Measurements from ENCODE around the gene ADGRG7. TPM values are rescaled to one million over a fixed set of nuclear protein-coding genes. Genes with fewer than 3 reads are reported as not detected.
A peak's percentile ranks its signal among the peaks of the same experiment; 100 is the strongest.
"Not testable (repeated sequence)": the region's sequence is repeated elsewhere in the genome, so short reads cannot be mapped to it uniquely, and the experiment has no call there.

ADGRG7 gene
- total RNA-seq, 2 experiments from 2014 or later: 26.5 to 27.0 TPM

DNA sequence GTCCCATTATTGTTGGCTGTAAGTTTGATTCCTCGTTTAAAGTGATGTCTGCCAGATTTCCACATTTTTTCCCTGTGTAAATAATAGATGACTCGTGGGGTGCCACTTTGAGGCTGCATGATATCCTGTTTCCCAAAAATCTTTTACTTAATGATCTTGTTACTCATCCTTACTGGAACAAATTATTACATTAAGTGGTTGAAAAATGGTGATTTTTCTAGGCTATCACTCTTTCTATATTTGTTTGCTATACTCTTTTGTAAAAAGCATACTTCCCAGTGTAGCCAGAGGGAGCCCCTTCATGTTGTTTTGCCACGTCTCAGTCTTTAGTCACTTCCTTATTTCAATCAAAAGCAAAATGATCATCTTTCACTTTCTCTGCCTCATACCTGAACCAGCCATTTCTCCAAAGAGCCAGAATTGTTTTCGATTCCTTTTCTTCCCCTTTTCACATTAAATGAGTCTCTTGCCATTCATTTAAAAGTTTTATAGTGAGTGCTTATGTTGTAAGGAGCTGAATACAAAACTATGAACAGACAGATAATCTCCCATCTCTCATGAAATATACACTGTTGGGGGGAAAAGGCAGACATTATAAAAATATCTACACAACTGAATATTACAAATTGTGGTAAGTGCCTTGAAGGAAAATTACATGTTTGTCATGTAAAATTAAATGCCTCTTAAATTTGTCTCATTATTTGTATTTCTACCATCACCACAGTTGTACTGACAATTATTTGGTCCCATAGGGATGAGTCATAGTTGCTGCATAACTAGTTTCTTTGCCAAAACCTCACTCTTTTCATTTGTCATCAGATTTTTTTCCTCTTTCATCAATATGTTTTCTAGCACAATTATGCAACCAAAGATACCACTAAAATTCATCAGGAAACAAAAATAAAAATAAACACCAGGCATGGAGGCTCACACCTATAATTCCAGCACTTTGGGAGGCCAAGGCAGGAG is 41.5 kb downstream of the ADGRG7 start:
- Mint-ChIP-seq H3K27ac (peak overlapping the region; percentile 85), H3K27me3 (ENCODE audit: low read depth) (no peaks in the 10 kb centered on the region), H3K9me3 (ENCODE audit: insufficient read depth) (no peaks in the 10 kb centered on the region), H3K36me3 (ENCODE audit: low read depth) (peaks cover 26% of the 10 kb centered on the region), H3K4me3 (peak overlapping the region; percentile 54), H3K4me1 (ENCODE audit: low read depth) (peaks cover 15% of the 10 kb centered on the region)
- peak; percentile 65 for DNase-seq
- POLR2A ChIA-PET: interaction anchor here (1.0 to 3.5 kb wide), 2 partner anchors 16 to 59 kb away, joined by 4 to 13 read pairs; partner anchors contain the start of gene TFG
- peak; percentile 92 for ATAC-seq
- CTCF ChIA-PET: interaction anchor here (0.7 to 4.7 kb wide), 13 partner anchors 10 to 188 kb away, joined by 3 to 48 read pairs (median 4); partner anchors contain the start of gene TFG

DNA sequence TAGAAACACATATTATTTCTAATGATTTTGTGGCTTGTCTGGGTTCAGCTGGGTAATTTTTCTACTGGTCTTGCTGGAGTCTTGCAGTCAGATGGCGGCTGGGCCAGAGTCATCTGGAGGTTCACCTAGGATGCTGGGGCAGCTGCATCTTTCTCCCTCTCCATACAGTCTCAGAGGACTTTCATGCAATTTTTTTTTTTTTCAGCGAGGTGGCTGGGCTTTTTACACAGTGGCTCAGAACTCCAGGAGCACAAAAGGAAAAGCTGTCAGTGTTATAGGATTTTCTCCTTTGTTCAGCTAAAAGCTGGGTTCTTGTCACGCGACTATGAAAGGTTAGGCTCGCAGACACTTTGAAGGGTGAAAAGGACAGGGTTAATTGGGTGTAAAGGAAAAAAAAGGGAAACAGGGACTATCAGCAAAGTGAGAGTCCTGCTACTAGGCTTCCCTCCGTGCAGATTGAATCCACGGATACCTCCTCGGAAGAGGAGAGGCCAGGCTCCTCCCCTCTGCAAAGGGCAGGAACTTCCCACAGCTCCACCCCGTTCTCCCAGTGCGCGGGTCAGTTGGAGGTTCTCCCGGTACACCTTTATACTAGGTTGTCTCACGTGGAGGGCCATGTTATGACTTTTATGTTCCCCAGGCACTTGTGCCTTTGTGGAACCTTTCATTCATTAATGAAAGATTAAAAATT is 44.3 kb downstream of the ADGRG7 start:
- Mint-ChIP-seq H3K27ac (no peak overlapping the region), H3K9me3 (ENCODE audit: insufficient read depth) (no peaks in the 10 kb centered on the region), H3K4me3 (no peak overlapping the region), H3K4me1 (ENCODE audit: low read depth) (peaks cover 15% of the 10 kb centered on the region), H3K27me3 (ENCODE audit: low read depth) (no peaks in the 10 kb centered on the region), H3K36me3 (ENCODE audit: low read depth) (peaks cover 44% of the 10 kb centered on the region)
- no peak for DNase-seq
- ChIA-PET CTCF (interaction anchor here (0.6 to 3.2 kb wide), 6 partner anchors 11 to 202 kb away, joined by 3 to 14 read pairs (median 4); no protein-coding TSS in a partner anchor), POLR2A (interaction anchor here (3.0 kb wide), 1 partner anchor 56 kb away, joined by 19 read pairs; the partner anchor contains the start of gene TFG)
- no peak for ATAC-seq

DNA sequence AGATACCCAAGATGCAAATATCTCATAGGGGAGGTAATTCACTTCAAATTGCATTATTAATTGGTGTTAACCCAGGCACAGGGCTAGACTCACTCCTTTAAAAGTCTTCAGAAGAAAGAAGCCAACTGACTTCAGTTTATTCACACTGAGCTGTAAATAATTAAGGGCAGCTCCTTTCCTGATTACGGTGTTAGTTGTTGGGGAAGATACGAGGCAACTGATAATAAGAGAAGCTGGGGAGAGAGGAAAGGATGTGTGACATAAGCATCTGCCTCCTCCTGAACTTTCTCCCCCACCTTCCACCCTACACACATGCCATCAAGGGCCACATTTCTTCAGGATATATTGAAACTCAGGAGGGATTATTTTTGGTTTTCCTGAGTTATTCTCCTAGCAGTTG is 47.5 kb downstream of the ADGRG7 start:
- H3K4me3 Mint-ChIP-seq: no peak overlapping the region
- DNase-seq (no peak), ATAC-seq (no peak)
- ChIA-PET CTCF (interaction anchor here (1.3 to 2.5 kb wide), 3 partner anchors 9 to 53 kb away, joined by 4 to 8 read pairs (median 4); no protein-coding TSS in a partner anchor), POLR2A (no interaction called here)
- peaks cover 42% of the 10 kb centered on the region for H3K36me3 Mint-ChIP-seq (ENCODE audit: low read depth)
- H3K9me3 Mint-ChIP-seq (ENCODE audit: insufficient read depth): no peaks in the 10 kb centered on the region
- H3K4me1 Mint-ChIP-seq (ENCODE audit: low read depth): no peaks in the 10 kb centered on the region
- no peaks in the 10 kb centered on the region for H3K27me3 Mint-ChIP-seq (ENCODE audit: low read depth)
- H3K27ac Mint-ChIP-seq: no peak overlapping the region

DNA sequence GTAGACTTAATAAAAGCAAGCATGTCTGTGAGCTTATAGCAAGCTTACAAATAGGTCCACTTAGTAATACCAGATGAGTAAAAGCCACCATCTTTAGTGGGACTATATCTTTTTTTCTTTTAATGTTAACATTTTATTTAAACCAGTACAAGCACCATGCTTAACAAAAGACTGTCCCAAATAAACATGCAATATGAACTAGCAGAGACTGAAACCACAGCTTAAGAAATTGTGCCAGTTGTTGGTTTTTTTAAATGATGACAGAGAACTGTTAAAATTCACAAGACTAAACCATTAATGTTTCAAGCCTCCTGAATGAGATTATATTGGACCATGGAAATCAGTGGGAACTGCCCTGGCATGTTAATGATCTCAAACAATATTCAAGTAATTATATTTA is 51.9 kb downstream of the ADGRG7 start:
- DNase-seq; H3K27ac Mint-ChIP-seq; H3K27me3 Mint-ChIP-seq (ENCODE audit: low read depth); H3K9me3 Mint-ChIP-seq (ENCODE audit: insufficient read depth); ATAC-seq; H3K4me3 Mint-ChIP-seq: not testable (repeated sequence)
- POLR2A ChIA-PET: interaction anchor here (0.6 kb wide), 1 partner anchor 48 kb away, joined by 3 read pairs; the partner anchor contains the start of gene TFG
- peaks cover 65% of the 10 kb centered on the region for H3K36me3 Mint-ChIP-seq (ENCODE audit: low read depth)
- CTCF ChIA-PET: interaction anchor here (1.5 to 2.0 kb wide), 4 partner anchors 10 to 198 kb away, joined by 4 to 8 read pairs (median 6); no protein-coding TSS in a partner anchor
- H3K4me1 Mint-ChIP-seq (ENCODE audit: low read depth): peaks cover 32% of the 10 kb centered on the region

DNA sequence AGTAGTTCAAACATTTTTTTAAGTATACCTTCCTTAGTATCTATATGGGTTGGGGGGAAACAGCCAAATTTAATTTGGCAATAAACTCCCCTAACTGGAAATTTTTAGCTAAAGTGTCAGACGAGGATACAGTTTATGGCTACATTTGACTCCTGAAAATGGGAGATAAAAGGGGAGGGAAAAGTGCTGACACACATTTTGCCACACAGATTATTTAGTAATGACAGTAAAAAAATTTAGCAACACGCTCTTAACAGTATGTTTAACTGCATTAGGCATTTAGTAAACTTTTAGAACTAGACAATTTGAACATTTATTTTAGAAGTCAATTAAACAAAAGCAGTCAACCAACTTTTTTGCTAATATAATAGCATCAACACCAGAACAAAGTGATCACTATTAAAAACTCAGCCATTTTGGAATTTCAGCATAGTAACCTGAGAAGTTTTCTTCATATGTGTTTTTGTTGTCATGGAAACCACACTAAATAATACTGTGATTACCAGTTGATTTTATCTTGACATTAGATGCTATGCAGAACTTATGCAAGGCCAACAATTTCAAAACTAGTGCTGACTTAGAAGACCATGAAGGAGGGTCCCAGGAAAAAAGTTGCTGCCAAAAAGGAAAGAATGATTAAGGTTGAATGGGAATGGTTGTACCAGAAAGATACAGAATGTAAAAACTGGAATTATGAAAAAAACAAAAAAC is 52.9 kb downstream of the ADGRG7 start:
- no peaks in the 10 kb centered on the region for H3K9me3 Mint-ChIP-seq (ENCODE audit: insufficient read depth)
- ATAC-seq: peak; percentile 12
- ChIA-PET CTCF (interaction anchor here (0.9 to 1.5 kb wide), 2 partner anchors 48 to 199 kb away, joined by 3 to 6 read pairs; no protein-coding TSS in a partner anchor), POLR2A (no interaction called here)
- H3K27ac Mint-ChIP-seq: peak overlapping the region; percentile 10
- H3K4me1 Mint-ChIP-seq (ENCODE audit: low read depth): peaks cover 32% of the 10 kb centered on the region
- peaks cover 63% of the 10 kb centered on the region for H3K36me3 Mint-ChIP-seq (ENCODE audit: low read depth)
- H3K4me3 Mint-ChIP-seq: no peak overlapping the region
- no peak for DNase-seq
- no peaks in the 10 kb centered on the region for H3K27me3 Mint-ChIP-seq (ENCODE audit: low read depth)

DNA sequence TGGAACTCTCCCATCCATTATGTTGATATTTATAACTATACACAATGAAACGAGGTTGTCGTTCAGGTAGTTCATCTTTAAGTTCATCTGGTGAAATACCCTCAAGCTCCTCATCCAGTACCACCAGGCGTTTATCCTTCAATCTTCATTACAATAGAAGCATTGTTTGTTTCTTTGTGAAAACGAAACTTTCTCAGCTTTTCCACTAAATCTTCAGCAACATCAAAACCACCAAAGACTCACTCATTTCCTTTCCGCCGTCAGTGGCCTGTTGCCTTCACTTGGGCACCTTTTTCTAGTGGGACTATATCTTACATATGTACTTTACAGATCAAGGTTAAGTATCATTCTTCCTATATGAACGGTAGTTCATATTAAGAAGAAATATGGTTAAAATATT is 55.8 kb downstream of the ADGRG7 start:
- H3K36me3 Mint-ChIP-seq (ENCODE audit: low read depth): peaks cover 72% of the 10 kb centered on the region
- peak overlapping the region; percentile 37 for H3K4me3 Mint-ChIP-seq
- ChIA-PET CTCF (interaction anchor here (0.8 to 2.6 kb wide), 11 partner anchors 11 to 202 kb away, joined by 3 to 21 read pairs (median 5); partner anchors contain the start of gene TFG), POLR2A (interaction anchor here (0.9 to 1.8 kb wide), 3 partner anchors 40 to 89 kb away, joined by 3 to 11 read pairs (median 3); partner anchors contain the start of gene TFG)
- H3K9me3 Mint-ChIP-seq (ENCODE audit: insufficient read depth): peaks cover 10% of the 10 kb centered on the region
- peak; percentile 74 for DNase-seq
- peak overlapping the region; percentile 82 for H3K27ac Mint-ChIP-seq
- H3K4me1 Mint-ChIP-seq (ENCODE audit: low read depth): peaks cover 32% of the 10 kb centered on the region
- H3K27me3 Mint-ChIP-seq (ENCODE audit: low read depth): no peaks in the 10 kb centered on the region
- peak; percentile 89 for ATAC-seq

DNA sequence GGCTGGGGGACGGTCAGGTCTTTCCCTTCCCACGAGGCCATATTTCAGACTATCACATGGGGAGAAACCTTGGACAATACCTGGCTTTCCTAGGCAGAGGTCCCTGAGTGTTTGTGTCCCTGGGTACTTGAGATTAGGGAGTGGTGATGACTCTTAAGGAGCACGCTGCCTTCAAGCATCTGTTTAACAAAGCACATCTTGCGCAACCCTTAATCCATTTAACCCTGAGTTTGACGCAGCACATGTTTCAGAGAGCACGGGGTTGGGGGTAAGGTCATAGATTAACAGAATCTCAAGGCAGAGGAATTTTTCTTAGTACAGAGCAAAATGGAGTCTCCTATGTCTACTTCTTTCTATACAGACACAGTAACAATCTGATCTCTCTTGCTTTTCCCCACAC is 57.3 kb downstream of the ADGRG7 start:
- not testable (repeated sequence) for DNase-seq; H3K27me3 Mint-ChIP-seq (ENCODE audit: low read depth); H3K27ac Mint-ChIP-seq; H3K4me3 Mint-ChIP-seq; ATAC-seq
- CTCF ChIA-PET: interaction anchor here (0.6 to 1.0 kb wide), 2 partner anchors 19 to 48 kb away, joined by 3 read pairs; no protein-coding TSS in a partner anchor
- Mint-ChIP-seq H3K4me1 (ENCODE audit: low read depth) (peaks cover 32% of the 10 kb centered on the region), H3K9me3 (ENCODE audit: insufficient read depth) (peaks cover 23% of the 10 kb centered on the region), H3K36me3 (ENCODE audit: low read depth) (peaks cover 80% of the 10 kb centered on the region)
- POLR2A ChIA-PET: interaction anchor here (0.6 kb wide), 1 partner anchor 210 kb away, joined by 4 read pairs; no protein-coding TSS in a partner anchor

DNA sequence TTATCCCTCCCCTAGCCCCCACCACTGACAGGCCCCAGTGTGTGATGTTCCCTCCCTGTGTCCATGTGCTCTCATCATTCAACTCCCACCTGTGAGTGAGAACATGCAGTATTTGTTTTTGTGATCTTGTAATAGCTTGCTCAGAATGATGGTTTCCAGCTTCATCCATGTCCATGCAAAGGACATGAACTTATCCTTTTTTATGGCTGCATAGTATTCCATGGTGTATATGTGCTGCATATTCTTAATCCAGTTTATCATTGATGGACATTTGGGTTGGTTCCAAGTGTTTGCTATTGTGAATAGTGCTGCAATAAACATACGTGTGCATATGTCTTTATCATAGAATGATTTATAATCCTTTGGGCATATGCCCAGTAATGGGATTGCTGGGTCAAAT is 57.9 kb downstream of the ADGRG7 start:
- ATAC-seq; H3K4me3 Mint-ChIP-seq; H3K27me3 Mint-ChIP-seq (ENCODE audit: low read depth); POLR2A ChIA-PET; H3K27ac Mint-ChIP-seq; DNase-seq: not testable (repeated sequence)
- H3K4me1 Mint-ChIP-seq (ENCODE audit: low read depth): peaks cover 32% of the 10 kb centered on the region
- H3K9me3 Mint-ChIP-seq (ENCODE audit: insufficient read depth): peaks cover 25% of the 10 kb centered on the region
- CTCF ChIA-PET: interaction anchor here (0.6 to 1.0 kb wide), 3 partner anchors 12 to 47 kb away, joined by 3 read pairs; no protein-coding TSS in a partner anchor
- peaks cover 79% of the 10 kb centered on the region for H3K36me3 Mint-ChIP-seq (ENCODE audit: low read depth)

DNA sequence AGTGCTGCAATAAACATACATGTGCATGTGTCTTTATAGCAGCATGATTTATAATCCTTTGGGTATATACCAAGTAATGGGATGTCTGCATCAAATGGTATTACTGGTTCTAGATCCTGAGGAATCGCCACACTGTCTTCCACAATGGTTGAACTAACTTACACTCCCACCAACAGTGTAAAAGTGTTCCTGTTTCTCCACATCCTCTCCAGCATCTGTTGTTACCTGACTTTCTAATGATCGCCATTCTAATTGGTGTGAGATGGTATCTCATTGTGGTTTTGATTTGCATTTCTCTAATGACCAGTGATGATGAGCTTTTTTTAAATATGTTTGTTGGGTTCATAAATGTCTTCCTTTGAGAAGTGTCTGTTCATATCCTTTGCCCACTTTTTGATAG is 61.6 kb downstream of the ADGRG7 start:
- CTCF ChIA-PET: interaction anchor here (1.2 kb wide), 1 partner anchor 24 kb away, joined by 3 read pairs; no protein-coding TSS in a partner anchor
- Mint-ChIP-seq H3K9me3 (ENCODE audit: insufficient read depth) (peaks cover 25% of the 10 kb centered on the region), H3K36me3 (ENCODE audit: low read depth) (peaks cover 79% of the 10 kb centered on the region)
- POLR2A ChIA-PET; H3K27me3 Mint-ChIP-seq (ENCODE audit: low read depth); ATAC-seq; H3K27ac Mint-ChIP-seq; H3K4me3 Mint-ChIP-seq; DNase-seq; H3K4me1 Mint-ChIP-seq (ENCODE audit: low read depth): not testable (repeated sequence)

DNA sequence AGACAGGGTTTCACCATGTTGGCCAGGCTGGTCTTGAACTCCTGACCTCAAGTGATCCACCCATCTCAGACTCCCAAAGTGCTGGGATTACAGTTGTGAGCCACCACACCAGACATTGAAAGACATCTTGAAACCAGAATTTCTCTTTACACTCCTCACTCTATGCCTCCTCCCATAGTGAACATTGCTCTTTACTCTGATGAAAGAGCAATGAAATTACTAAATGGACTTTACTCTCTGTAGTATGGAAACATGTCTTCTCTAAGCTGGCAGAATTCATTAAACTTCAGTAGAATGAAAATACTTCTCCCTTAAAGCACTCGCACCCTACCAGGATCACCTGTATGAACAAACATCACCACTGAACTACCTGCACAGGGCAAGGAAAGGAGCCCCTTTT is 72.1 kb downstream of the ADGRG7 start:
- no peak overlapping the region for H3K4me3 Mint-ChIP-seq
- peaks cover 10% of the 10 kb centered on the region for H3K4me1 Mint-ChIP-seq (ENCODE audit: low read depth)
- ChIA-PET CTCF (no interaction called here), POLR2A (no interaction called here)
- no peak for DNase-seq
- H3K27me3 Mint-ChIP-seq (ENCODE audit: low read depth): no peaks in the 10 kb centered on the region
- H3K9me3 Mint-ChIP-seq (ENCODE audit: insufficient read depth): no peaks in the 10 kb centered on the region
- no peak overlapping the region for H3K27ac Mint-ChIP-seq
- peaks cover 40% of the 10 kb centered on the region for H3K36me3 Mint-ChIP-seq (ENCODE audit: low read depth)
- ATAC-seq: no peak

Measured in activated CD8-positive, alpha-beta T cell treated with anti-CD3 and anti-CD28 coated beads, Interleukin-2, amount 10 ng/mL, durations not matched to agents 7 days and 5 days (primary cell).